ENCODE measurements around the gene ARHGAP26. TPM values are rescaled to one million over a fixed set of nuclear protein-coding genes. Genes with fewer than 3 reads are reported as not detected.

Gene ARHGAP26
- total and polyA plus RNA-seq, 4 donors, result 1.8 to 16.7 (median 4.1) TPM

DNA sequence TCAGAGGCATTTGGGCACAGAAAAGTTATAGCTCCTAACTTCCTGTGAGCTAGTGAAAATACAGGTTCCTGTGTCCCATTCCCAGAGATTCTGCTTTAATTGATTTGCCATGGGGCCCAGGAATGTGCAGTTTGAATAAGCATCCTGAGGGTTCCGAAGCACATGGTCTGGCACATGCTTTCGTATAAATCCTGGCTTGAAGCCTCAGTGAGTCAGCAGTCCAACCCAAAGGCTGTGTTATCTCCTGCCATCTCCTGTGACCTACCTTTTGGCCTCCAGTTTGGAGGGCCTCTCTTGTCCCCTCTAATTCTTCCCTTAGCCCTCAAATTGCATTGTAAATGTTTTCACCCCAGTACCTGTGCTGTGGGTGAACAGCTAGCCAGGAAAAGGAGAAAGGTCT, 449.5 kb downstream of the ARHGAP26 start:
- 63% methylated on average over 2 of the region's 2 CpGs for WGBS

DNA sequence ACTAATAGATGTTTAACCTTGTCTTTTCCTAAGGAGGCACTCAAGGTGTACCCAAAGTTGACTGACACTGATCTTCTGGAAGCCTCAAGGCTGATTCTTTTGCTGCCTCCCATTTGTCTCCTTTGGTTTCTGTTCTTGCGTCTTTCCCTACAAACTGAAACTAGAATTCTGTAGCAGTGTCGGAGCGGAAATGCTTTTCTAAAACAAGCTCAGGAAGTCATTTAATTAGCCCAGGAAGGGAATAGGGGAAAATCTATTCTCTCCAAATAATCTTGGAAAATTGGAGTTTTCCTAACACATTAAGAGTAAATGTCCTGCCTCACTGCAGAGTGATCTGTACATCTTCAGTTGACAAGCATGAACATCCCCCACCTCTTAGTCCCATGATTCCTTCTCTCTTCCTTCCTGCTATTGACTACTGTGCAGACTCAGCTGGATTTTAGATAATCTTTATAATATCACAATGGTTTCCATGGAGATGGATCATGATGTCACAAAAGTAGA, 450.6 kb downstream of the ARHGAP26 start:
- H3K27ac ChIP-seq (ENCODE audit: low read depth in 1 of 2, low read length in 2 of 2), result peak overlapping the region; percentile 2 to 27

More for the DNA sequence above, 449.5 kb downstream of the ARHGAP26 start:
- no peaks in the 10 kb centered on the region for H3K36me3 ChIP-seq (ENCODE audit: control insufficient read depth in 4 of 4, insufficient read depth in 3 of 4, low read depth in 1 of 4, low read length in 3 of 4)
- TF ChIP-seq GABPA (IDR thresholded peaks at IDR 0.05 in 1 of 2, conservative IDR thresholded peaks at IDR 0.05 in 1 of 2), result no peak
- TF ChIP-seq, protein P1, sequence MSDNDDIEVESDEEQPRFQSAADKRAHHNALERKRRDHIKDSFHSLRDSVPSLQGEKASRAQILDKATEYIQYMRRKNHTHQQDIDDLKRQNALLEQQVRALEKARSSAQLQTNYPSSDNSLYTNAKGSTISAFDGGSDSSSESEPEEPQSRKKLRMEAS (IDR thresholded peaks at IDR 0.05), result peak; percentile 28
- DNase-seq (ENCODE audit: low spot score), result no peak
- no peaks in the 10 kb centered on the region for H3K9me3 ChIP-seq (ENCODE audit: control insufficient read depth in 4 of 4, low read length in 3 of 4)
- H3K4me3 ChIP-seq (ENCODE audit: low read depth in 1 of 3, low read length in 3 of 3), result no peak overlapping the region
- no peaks in the 10 kb centered on the region for H3K27me3 ChIP-seq (ENCODE audit: control insufficient read depth in 4 of 4, insufficient read depth in 4 of 4, low read length in 3 of 4)
- H3K9ac ChIP-seq (ENCODE audit: low read depth in 1 of 2, low read length in 2 of 2), result no peak overlapping the region
- H3K4me1 ChIP-seq (ENCODE audit: control insufficient read depth in 4 of 4, insufficient read depth in 4 of 4, low read length in 3 of 4), result peaks cover 0 to 2% (median 0%) of the 10 kb centered on the region in 4 donors
- no peak overlapping the region for H3K27ac ChIP-seq (ENCODE audit: low read depth in 1 of 2, low read length in 2 of 2)

More for the DNA sequence above, 450.6 kb downstream of the ARHGAP26 start:
- H3K36me3 ChIP-seq (ENCODE audit: control insufficient read depth in 4 of 4, insufficient read depth in 3 of 4, low read depth in 1 of 4, low read length in 3 of 4), result no peaks in the 10 kb centered on the region
- WGBS, result 66% methylated on average over 3 of the region's 3 CpGs
- H3K4me1 ChIP-seq (ENCODE audit: control insufficient read depth in 4 of 4, insufficient read depth in 4 of 4, low read length in 3 of 4), result peaks cover 0 to 2% (median 0%) of the 10 kb centered on the region in 4 donors
- no peaks in the 10 kb centered on the region for H3K27me3 ChIP-seq (ENCODE audit: control insufficient read depth in 4 of 4, insufficient read depth in 4 of 4, low read length in 3 of 4)
- TF ChIP-seq RXRA (IDR thresholded peaks at IDR 0.05), result no peak
- TF ChIP-seq, protein P2, sequence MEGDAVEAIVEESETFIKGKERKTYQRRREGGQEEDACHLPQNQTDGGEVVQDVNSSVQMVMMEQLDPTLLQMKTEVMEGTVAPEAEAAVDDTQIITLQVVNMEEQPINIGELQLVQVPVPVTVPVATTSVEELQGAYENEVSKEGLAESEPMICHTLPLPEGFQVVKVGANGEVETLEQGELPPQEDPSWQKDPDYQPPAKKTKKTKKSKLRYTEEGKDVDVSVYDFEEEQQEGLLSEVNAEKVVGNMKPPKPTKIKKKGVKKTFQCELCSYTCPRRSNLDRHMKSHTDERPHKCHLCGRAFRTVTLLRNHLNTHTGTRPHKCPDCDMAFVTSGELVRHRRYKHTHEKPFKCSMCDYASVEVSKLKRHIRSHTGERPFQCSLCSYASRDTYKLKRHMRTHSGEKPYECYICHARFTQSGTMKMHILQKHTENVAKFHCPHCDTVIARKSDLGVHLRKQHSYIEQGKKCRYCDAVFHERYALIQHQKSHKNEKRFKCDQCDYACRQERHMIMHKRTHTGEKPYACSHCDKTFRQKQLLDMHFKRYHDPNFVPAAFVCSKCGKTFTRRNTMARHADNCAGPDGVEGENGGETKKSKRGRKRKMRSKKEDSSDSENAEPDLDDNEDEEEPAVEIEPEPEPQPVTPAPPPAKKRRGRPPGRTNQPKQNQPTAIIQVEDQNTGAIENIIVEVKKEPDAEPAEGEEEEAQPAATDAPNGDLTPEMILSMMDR (IDR thresholded peaks at IDR 0.05; ENCODE audit: low read depth, low read length, missing input control), result no peak
- TF ChIP-seq, protein P3, sequence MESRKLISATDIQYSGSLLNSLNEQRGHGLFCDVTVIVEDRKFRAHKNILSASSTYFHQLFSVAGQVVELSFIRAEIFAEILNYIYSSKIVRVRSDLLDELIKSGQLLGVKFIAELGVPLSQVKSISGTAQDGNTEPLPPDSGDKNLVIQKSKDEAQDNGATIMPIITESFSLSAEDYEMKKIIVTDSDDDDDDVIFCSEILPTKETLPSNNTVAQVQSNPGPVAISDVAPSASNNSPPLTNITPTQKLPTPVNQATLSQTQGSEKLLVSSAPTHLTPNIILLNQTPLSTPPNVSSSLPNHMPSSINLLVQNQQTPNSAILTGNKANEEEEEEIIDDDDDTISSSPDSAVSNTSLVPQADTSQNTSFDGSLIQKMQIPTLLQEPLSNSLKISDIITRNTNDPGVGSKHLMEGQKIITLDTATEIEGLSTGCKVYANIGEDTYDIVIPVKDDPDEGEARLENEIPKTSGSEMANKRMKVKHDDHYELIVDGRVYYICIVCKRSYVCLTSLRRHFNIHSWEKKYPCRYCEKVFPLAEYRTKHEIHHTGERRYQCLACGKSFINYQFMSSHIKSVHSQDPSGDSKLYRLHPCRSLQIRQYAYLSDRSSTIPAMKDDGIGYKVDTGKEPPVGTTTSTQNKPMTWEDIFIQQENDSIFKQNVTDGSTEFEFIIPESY (IDR thresholded peaks at IDR 0.05), result no peak
- peak; percentile 27 for TF ChIP-seq NR2F2 (IDR thresholded peaks at IDR 0.05)
- TF ChIP-seq EGR1 (IDR thresholded peaks at IDR 0.05; ENCODE audit: low read depth in 2 of 2), result no peak
- TF ChIP-seq, protein P4, sequence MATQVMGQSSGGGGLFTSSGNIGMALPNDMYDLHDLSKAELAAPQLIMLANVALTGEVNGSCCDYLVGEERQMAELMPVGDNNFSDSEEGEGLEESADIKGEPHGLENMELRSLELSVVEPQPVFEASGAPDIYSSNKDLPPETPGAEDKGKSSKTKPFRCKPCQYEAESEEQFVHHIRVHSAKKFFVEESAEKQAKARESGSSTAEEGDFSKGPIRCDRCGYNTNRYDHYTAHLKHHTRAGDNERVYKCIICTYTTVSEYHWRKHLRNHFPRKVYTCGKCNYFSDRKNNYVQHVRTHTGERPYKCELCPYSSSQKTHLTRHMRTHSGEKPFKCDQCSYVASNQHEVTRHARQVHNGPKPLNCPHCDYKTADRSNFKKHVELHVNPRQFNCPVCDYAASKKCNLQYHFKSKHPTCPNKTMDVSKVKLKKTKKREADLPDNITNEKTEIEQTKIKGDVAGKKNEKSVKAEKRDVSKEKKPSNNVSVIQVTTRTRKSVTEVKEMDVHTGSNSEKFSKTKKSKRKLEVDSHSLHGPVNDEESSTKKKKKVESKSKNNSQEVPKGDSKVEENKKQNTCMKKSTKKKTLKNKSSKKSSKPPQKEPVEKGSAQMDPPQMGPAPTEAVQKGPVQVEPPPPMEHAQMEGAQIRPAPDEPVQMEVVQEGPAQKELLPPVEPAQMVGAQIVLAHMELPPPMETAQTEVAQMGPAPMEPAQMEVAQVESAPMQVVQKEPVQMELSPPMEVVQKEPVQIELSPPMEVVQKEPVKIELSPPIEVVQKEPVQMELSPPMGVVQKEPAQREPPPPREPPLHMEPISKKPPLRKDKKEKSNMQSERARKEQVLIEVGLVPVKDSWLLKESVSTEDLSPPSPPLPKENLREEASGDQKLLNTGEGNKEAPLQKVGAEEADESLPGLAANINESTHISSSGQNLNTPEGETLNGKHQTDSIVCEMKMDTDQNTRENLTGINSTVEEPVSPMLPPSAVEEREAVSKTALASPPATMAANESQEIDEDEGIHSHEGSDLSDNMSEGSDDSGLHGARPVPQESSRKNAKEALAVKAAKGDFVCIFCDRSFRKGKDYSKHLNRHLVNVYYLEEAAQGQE (IDR thresholded peaks at IDR 0.05), result peak; percentile 94
- no peak for TF ChIP-seq FOXA2 (IDR thresholded peaks at IDR 0.05)
- TF ChIP-seq YY1 (IDR thresholded peaks at IDR 0.05), result no peak
- TF ChIP-seq SP1 (IDR thresholded peaks at IDR 0.05), result no peak
- TF ChIP-seq, protein P1 (IDR thresholded peaks at IDR 0.05), result no peak
- no peak for TF ChIP-seq HNF4A (conservative IDR thresholded peaks at IDR 0.05)
- TF ChIP-seq RAD21 (IDR thresholded peaks at IDR 0.05), result peak; percentile 16 to 18
- no peak for TF ChIP-seq GABPA (IDR thresholded peaks at IDR 0.05 in 1 of 2, conservative IDR thresholded peaks at IDR 0.05 in 1 of 2)
- DNase-seq (ENCODE audit: low spot score), result no peak
- H3K9ac ChIP-seq (ENCODE audit: low read depth in 1 of 2, low read length in 2 of 2), result no peak overlapping the region
- H3K9me3 ChIP-seq (ENCODE audit: control insufficient read depth in 4 of 4, low read length in 3 of 4), result no peaks in the 10 kb centered on the region
- H3K4me3 ChIP-seq (ENCODE audit: low read depth in 1 of 3, low read length in 3 of 3), result no peak overlapping the region

All from liver (tissue), 9 donors.